T1000 (cell line): ENCODE measurements around the gene IL11RA.

ENCODE experiments used
- DNase-seq: peaks from one replicate; lab custom pipeline; 2025; ENCODE audit warnings: mixed read lengths; lab: John Stamatoyannopoulos, UW

Gene IL11RA

GRCh38 chr9:34651876-34652601 is at the start of gene IL11RA:
IL11RA (plus strand) TSS chr9:34652185; CDS start chr9:34655218, 3,033 bp downstream.
- DNase-seq = peak; percentile 54

GRCh38 chr9:34603610-34604231 is 48.3 kb upstream of the IL11RA start:
- peak; percentile 18 for DNase-seq

GRCh38 chr9:34606190-34606589 is 45.8 kb upstream of the IL11RA start:
- no peak for DNase-seq

GRCh38 chr9:34606905-34607304 is 45.1 kb upstream of the IL11RA start:
- no peak for DNase-seq

- no peak for DNase-seq
These were observed 44.7 kb upstream of the IL11RA start for GRCh38 chr9:34607331-34607730.

GRCh38 chr9:34610434-34611206 is 41.4 kb upstream of the IL11RA start:
- no peak for DNase-seq

- no peak for DNase-seq
These were observed 40.7 kb upstream of the IL11RA start for GRCh38 chr9:34611251-34611810.

- peak; percentile 56 for DNase-seq
These were observed 39.9 kb upstream of the IL11RA start, which contains the start of gene RPP25L for GRCh38 chr9:34611811-34612787. RPP25L (minus strand) TSS chr9:34612097; CDS start chr9:34611296, 801 bp downstream.

GRCh38 chr9:34612788-34613390 is 39.1 kb upstream of the IL11RA start:
- DNase-seq = peak; percentile 40

GRCh38 chr9:34615132-34615531 is 36.9 kb upstream of the IL11RA start:
- no peak for DNase-seq

- DNase-seq = peak; percentile 54
These were observed 31.7 kb upstream of the IL11RA start, which contains the start of gene DCTN3 for GRCh38 chr9:34620061-34620994. DCTN3 (minus strand) TSS chr9:34620495; CDS start chr9:34620464, 31 bp downstream.

- DNase-seq = no peak
These were observed 28.4 kb upstream of the IL11RA start for GRCh38 chr9:34623374-34624235.

- DNase-seq = no peak
These were observed 27.4 kb upstream of the IL11RA start for GRCh38 chr9:34624475-34625185.

GRCh38 chr9:34625186-34625486 is 26.8 kb upstream of the IL11RA start:
- DNase-seq = no peak

- no peak for DNase-seq
These were observed 24.0 kb upstream of the IL11RA start for GRCh38 chr9:34627716-34628655.

- DNase-seq = no peak
These were observed 23.1 kb upstream of the IL11RA start, which contains the start of gene ARID3C for GRCh38 chr9:34628656-34629490. ARID3C (minus strand) TSS chr9:34629066; CDS start chr9:34628014, 1,052 bp downstream.
